ENCODE measurements around the gene AP1S1. TPM values are rescaled to one million over a fixed set of nuclear protein-coding genes. Genes with fewer than 3 reads are reported as not detected.

The AP1S1 gene
- total RNA-seq, 1 donor from 2014 or later, result 22.1 TPM

- DNase-seq (ENCODE audit: low spot score) (no peak), ATAC-seq (no peak)
- intact Hi-C loops (cut with DNase I), result loop anchor here (5.0 kb wide), 1 partner anchor 141 kb away; no protein-coding TSS in a partner anchor
These were observed 13.4 kb upstream of the AP1S1 start for GRCh38 chr7:101140746-101141382.

- intact Hi-C loops (cut with DNase I), result loop anchor here (5.0 kb wide), 1 partner anchor 140 kb away; no protein-coding TSS in a partner anchor
- DNase-seq (ENCODE audit: low spot score) (no peak), ATAC-seq (no peak)
These were observed 2.2 kb upstream of the AP1S1 start for GRCh38 chr7:101151908-101152651.

GRCh38 chr7:101154693-101155102 lies 422 bp downstream of the AP1S1 start:
- peak; percentile 41 for ATAC-seq
- DNase-seq (ENCODE audit: low spot score), result no peak
- intact Hi-C loops (cut with DNase I), result loop anchor here (5.0 kb wide), 1 partner anchor 138 kb away; no protein-coding TSS in a partner anchor

- ATAC-seq (no peak), DNase-seq (ENCODE audit: low spot score) (no peak)
- intact Hi-C loops (cut with DNase I), result no loop called here
These were observed 1.0 kb downstream of the AP1S1 start for GRCh38 chr7:101155303-101155702.

GRCh38 chr7:101156277-101156676 lies 2.0 kb downstream of the AP1S1 start:
- DNase-seq (ENCODE audit: low spot score) (no peak), ATAC-seq (no peak)
- intact Hi-C loops (cut with DNase I), result no loop called here

- DNase-seq (ENCODE audit: low spot score) (no peak), ATAC-seq (no peak)
- intact Hi-C loops (cut with DNase I), result no loop called here
These were observed 2.8 kb downstream of the AP1S1 start for GRCh38 chr7:101156866-101157589.

GRCh38 chr7:101159696-101160674 lies 5.7 kb downstream of the AP1S1 start:
- DNase-seq (ENCODE audit: low spot score) (no peak), ATAC-seq (no peak)
- intact Hi-C loops (cut with DNase I), result no loop called here

- DNase-seq (ENCODE audit: low spot score) (no peak), ATAC-seq (no peak)
- intact Hi-C loops (cut with DNase I), result no loop called here
These were observed 6.6 kb downstream of the AP1S1 start for GRCh38 chr7:101160910-101161309.

GRCh38 chr7:101161692-101162471 lies 7.6 kb downstream of the AP1S1 start:
- DNase-seq (ENCODE audit: low spot score) (no peak), ATAC-seq (no peak)
- intact Hi-C loops (cut with DNase I), result no loop called here

GRCh38 chr7:101162551-101163278 lies 8.4 kb downstream of the AP1S1 start:
- intact Hi-C loops (cut with DNase I), result no loop called here
- no peak for ATAC-seq
- no peak for DNase-seq (ENCODE audit: low spot score)

GRCh38 chr7:101163279-101164070 lies 9.2 kb downstream of the AP1S1 start:
- intact Hi-C loops (cut with DNase I), result no loop called here

GRCh38 chr7:101164071-101164840 lies 10.0 kb downstream of the AP1S1 start:
- ATAC-seq (no peak), DNase-seq (ENCODE audit: low spot score) (no peak)
- intact Hi-C loops (cut with DNase I), result no loop called here

More at GRCh38 chr7:101163279-101164070, 9.2 kb downstream of the AP1S1 start:
- no peak for ATAC-seq
- DNase-seq (ENCODE audit: low spot score), result no peak

GRCh38 chr7:101165075-101165957 lies 11.0 kb downstream of the AP1S1 start, which contains the start of gene VGF:
Gene VGF, minus strand, starts transcription at chr7:101165569. Its CDS starts 726 bp downstream, at chr7:101164843.
- DNase-seq (ENCODE audit: low spot score) (peak; percentile 93), ATAC-seq (peak; percentile 92)
- intact Hi-C loops (cut with DNase I), result no loop called here

- no peak for DNase-seq (ENCODE audit: low spot score)
- intact Hi-C loops (cut with DNase I), result no loop called here
- ATAC-seq, result no peak
These were observed 11.8 kb downstream of the AP1S1 start for GRCh38 chr7:101165958-101166647.

Data from sciatic nerve (tissue), 2 donors.